AG09309 (cell line): Measurements from ENCODE around the gene GATAD2B.
A peak's percentile ranks its signal among the peaks of the same experiment; 100 is the strongest.

Experiments
- DNase-seq: peaks from one replicate; pipeline ENCODE4 v3.0.0-alpha.2; 2010; ENCODE audit warnings: low read depth
- H3K4me3 ChIP-seq: 2 replicates; pipeline ENCODE4 v1.5.1; 2011; ENCODE audit warnings: mild to moderate bottlenecking, low read depth, low read length, moderate library complexity; ENCODE audit not compliant: control insufficient read depth
- CTCF ChIP-seq: IDR thresholded peaks from 2 replicates; pipeline ENCODE4 v1.5.1; 2011; ENCODE audit warnings: mild to moderate bottlenecking, low read depth, low read length, inconsistent platforms; ENCODE audit not compliant: insufficient read depth, control insufficient read depth; ENCODE audit errors: missing control alignments

Gene GATAD2B

GRCh38 chr1:153922972-153923925 lies at the start of gene GATAD2B:
Gene GATAD2B (minus strand): TSS chr1:153922972. CDS start chr1:153828347, 94,625 bp downstream.
- peak; percentile 100 for DNase-seq
- H3K4me3 ChIP-seq = peak within 1 kb of the TSS; percentile 82
- no peak for TF ChIP-seq CTCF

- DNase-seq = no peak
- no peak for TF ChIP-seq CTCF
- no peak overlapping the region for H3K4me3 ChIP-seq
Observed at GRCh38 chr1:153970346-153970745, 47.6 kb upstream of the GATAD2B start.

- H3K4me3 ChIP-seq = no peak overlapping the region
- TF ChIP-seq CTCF = no peak
- no peak for DNase-seq
Observed at GRCh38 chr1:153968972-153969371, 46.2 kb upstream of the GATAD2B start.

DNA sequence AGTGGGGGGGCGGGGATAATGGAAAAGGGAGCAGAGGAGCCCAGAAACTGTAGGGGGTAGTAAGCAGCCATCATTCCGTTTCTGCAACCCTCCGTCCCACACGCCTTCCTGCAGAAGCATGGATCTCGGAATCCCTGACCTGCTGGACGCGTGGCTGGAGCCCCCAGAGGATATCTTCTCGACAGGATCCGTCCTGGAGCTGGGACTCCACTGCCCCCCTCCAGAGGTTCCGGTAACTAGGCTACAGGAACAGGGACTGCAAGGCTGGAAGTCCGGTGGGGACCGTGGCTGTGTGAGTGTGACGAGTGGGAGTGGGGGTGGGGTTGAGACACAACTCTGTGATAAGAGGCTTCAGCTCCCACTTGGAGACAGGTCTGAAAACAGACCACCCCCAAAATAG lies 45.6 kb upstream of the GATAD2B start:
- no peak for TF ChIP-seq CTCF
- DNase-seq = no peak
- peak overlapping the region; percentile 62 for H3K4me3 ChIP-seq

DNA sequence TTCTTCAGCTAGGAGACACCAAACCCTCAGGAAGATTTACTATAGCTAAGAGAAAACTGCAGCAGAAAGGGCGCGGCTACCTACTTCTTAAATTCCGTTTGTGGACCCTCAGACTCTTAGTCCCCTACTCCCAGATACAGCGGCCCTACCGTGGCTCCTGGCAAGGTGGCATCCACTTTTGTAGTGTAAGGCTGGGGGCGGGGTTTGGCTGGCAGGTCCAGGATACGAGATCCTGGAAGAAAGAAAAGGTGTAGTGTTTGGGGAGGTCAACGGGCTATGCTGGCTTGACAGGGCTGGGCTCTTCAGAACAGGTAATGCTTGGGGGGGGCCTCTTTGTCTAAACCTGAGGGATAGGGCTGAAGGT lies 45.2 kb upstream of the GATAD2B start:
- TF ChIP-seq CTCF = no peak
- no peak for DNase-seq
- H3K4me3 ChIP-seq = peak overlapping the region; percentile 62

GRCh38 chr1:153967107-153967999 lies 44.6 kb upstream of the GATAD2B start, which contains the start of gene CREB3L4:
Gene CREB3L4 (plus strand): TSS chr1:153967902. CDS start chr1:153968526, 624 bp downstream.
- peak; percentile 89 for DNase-seq
- peak within 1 kb of the TSS; percentile 62 for H3K4me3 ChIP-seq
- peak; percentile 42 for TF ChIP-seq CTCF
